Iris pigment epithelial cell (primary cell): ENCODE results near the gene C2orf78.

Experiments
- DNase-seq: peaks from one replicate; pipeline ENCODE4 v3.0.0-alpha.2; 2011; ENCODE audit warnings: low read depth

C2orf78 gene

GRCh38 chr2:73839653-73840411 lies 55.8 kb downstream of the C2orf78 start:
- DNase-seq, result no peak

- no peak for DNase-seq
Measured at GRCh38 chr2:73841912-73842738, 58.1 kb downstream of the C2orf78 start.

GRCh38 chr2:73842739-73843019 lies 58.7 kb downstream of the C2orf78 start:
- no peak for DNase-seq

- no peak for DNase-seq
Measured at GRCh38 chr2:73844087-73844486, 60.1 kb downstream of the C2orf78 start.

GRCh38 chr2:73850009-73850408 lies 66.0 kb downstream of the C2orf78 start:
- no peak for DNase-seq

- no peak for DNase-seq
Measured at GRCh38 chr2:73851274-73851673, 67.3 kb downstream of the C2orf78 start.

GRCh38 chr2:73852020-73852419 lies 68.0 kb downstream of the C2orf78 start:
- DNase-seq, result peak; percentile 86

- peak; percentile 61 for DNase-seq
Measured at GRCh38 chr2:73855526-73855925, 71.5 kb downstream of the C2orf78 start.

- peak; percentile 98 for DNase-seq
Measured at GRCh38 chr2:73856214-73856613, 72.2 kb downstream of the C2orf78 start.

GRCh38 chr2:73859721-73860586 lies 76.0 kb downstream of the C2orf78 start:
- peak; percentile 92 for DNase-seq

GRCh38 chr2:73862987-73863386 lies 79.0 kb downstream of the C2orf78 start:
- DNase-seq, result no peak
